Fibroblast of skin of scalp (primary cell): Measurements from ENCODE around the gene EEF1G.

Source experiments
- DNase-seq: peaks from one replicate; pipeline ENCODE4 v3.0.0-alpha.2; 2013

EEF1G gene

DNA sequence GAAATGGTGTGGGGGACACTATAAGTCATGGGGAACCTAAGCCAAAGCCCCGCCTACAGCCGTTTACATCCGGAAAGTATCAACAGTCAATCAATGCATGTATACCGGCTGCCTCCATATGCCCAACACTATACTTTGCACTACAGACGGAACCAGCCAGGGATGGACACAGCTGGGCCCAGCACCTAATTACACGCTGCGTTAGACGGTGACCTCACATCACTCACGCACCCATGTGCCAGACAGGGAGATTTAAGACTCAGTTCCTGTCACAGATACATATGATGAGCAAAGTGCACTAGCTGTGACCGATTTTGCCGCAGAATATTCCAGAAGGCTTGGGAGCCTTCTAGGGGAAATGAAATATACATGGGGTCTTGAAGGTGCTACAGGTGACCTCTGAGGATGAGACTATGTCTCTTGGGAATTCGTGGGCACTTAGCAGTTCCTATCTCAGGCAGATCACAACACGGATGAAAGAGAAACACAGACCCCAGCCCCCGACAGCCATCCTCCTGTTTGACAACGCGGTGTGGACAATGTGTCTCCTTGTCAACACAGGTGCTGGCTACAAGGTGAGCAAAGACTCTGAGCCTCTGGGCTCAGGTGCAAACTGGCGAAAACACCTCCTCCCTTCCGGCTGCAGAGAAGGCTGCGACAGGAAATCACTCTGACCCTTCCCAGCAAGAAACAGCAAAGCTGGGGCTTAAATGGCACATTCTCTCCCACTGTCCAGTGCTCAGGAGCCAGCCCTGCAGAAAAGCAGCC lies 35.0 kb downstream of the EEF1G start:
- DNase-seq = no peak

DNA sequence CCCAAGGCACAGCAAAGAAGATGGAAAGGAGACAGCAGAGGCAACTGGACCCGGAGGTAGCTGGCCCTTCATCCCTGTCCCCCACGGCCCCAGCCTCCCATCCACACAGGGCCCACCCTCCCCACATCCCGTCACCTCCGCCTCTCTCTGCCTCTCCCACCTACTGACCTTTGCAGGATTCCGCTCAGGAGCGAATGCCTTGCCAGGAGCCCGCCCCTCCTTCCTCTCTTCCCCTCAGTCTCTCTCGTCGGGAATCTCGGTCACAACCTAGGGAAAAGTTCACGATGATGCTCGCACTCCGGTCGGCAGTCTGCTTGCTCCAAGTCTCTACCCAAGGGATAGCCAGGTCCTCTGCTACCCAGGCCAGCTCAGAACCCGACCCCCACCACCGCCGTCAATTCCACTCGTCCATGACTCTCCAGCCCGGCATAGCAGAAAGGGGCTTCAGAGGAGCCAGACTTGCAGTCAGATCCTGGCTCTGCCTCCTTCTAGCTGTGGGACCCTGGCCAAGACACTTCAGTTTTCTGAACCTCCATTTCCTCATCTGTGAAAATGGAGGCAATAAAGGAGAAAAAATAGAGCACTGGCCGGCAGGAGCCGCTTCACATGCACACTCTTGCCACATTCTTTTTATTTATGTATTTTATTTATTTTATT lies 37.3 kb downstream of the EEF1G start:
- DNase-seq = no peak

DNA sequence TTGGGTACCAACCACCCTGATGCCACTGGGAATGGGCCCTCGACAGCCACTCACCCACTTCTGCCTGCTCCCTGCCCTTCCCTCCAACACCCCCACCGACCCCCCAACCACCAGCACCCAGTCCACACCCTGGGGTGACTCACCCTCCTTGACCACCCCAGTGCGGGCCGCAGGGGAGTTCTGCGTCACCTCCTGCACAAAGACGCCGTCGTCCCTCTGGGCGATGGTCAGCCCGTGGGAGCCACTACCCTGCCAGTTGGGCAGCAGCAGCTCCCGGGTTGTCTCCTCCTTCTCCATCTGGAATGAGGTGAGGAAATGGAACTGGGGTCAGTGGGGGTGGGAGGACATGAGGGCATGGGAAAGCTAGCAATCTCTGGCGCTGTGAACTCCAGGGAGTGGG lies 37.9 kb downstream of the EEF1G start:
- no peak for DNase-seq

DNA sequence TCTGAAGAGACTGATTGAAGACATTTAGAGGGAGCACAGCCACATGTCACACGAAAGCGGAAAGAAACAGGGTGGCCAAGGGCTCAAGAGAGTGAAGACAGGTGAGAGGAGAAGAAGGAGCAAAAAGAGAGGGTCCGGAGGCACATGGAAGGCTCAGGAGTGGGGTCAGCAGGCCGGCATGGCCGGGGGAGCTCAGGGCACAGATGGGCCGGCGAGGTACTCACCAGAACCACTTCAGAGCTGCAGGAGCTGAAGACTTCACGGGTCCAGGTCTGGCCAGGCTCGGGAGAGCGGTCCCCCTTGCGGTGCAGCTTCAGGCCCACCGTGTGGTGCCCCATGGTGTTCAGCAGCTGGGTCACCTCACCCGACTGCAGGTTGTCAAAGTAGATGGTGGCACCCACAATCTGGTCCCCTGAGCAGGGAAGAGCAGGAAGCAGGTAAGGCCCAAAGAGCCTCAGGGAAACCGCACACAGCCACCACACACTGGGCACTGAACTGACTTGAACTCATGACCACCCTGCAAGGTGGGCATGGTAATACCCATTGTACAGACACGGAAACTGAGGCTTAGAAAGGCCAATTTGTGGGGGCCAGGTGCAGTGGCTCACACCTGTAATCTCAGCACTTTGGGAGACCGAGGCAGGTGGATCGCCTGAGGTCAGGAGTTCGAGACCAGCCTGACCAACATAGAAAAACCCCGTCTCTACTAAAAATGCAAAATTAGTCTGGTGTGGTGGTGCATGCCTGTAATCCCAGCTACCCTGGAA lies 38.7 kb downstream of the EEF1G start:
- no peak for DNase-seq

DNA sequence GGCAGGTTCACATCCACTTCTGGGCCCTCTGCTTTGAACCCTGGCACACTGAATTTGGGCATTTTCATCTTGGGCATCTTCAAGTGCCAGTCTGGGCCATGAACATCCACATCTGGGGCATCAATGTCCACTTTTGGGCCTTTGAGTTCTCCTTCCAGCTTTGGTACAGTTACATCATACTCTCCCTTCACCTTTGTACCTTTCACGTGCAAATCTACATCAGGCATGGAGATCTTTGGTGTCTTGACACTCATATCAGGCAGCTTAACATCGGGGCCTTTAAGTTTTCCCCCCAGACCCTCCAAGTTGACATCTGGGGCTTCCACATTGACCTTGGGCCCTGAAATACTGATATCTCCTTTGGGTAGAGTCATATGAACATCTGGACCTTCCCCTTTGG lies 41.6 kb downstream of the EEF1G start:
- DNase-seq = no peak

DNA sequence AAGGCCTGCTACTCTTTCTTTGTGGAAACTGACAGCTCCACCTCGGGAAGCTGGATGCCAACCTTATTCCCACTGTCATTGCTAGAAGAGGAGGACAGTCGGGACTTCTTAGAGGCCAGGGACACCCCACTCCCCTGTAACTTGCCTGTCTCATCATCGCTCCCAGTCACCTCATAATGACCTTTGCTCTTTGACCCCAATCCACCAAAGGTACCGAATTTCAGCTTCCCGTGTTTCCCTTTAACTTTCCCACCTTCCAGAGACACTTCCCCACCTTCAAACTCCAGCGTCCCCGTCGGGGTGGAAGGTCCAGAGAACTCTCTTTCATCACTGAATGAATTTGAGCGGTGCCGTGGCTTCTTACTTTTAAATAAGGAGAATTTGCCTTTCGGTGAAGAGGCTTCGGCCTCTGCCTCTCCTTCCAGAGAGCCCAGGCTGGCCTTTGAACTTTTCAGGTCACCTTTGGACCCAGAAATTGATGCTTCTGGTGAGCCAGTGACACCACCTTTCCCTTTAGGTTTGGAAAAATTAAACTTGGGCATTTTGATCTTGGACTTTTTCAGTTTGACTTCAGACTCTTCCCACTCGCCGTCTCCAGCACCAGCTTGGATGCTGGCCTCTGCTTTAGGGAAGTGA lies 56.8 kb downstream of the EEF1G start:
- no peak for DNase-seq

DNA sequence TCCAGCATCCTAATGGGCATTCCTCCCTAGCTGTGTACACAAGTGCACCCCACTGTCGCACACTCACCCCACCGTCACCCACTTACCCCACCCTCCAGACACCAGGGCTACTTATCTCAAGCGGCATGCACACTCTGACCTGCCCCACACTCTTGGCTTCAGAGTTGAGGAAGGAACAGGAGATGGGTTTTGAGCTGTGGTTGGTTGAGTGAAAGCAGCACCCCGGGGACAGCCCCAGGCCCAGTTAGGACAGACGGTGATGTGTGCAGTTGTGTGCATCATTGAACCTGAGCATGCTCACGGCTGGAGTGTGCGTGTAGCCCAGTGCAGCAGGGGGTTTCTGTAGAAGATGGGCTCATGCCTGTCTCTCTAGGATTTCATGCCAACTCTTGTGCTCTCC lies 59.5 kb downstream of the EEF1G start:
- no peak for DNase-seq

DNA sequence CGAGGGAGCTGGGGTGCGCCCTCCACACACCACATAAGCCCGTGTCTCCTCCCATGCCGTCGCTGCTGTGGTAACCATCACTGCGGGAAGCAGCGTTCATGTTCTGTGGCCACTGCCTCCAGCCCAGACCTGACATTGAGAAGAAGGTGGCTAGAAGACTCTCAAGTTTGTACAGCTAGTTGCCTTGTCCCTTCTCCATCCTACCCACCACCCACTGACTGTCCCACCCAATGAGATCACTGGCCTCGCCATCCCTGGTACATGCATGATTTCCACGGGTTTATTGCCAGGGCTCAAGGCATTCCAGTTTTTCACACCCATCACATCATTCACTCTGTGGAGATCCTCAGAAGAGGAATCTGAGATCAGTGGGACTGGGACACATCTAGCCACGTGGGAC lies 60.1 kb downstream of the EEF1G start:
- DNase-seq = no peak

DNA sequence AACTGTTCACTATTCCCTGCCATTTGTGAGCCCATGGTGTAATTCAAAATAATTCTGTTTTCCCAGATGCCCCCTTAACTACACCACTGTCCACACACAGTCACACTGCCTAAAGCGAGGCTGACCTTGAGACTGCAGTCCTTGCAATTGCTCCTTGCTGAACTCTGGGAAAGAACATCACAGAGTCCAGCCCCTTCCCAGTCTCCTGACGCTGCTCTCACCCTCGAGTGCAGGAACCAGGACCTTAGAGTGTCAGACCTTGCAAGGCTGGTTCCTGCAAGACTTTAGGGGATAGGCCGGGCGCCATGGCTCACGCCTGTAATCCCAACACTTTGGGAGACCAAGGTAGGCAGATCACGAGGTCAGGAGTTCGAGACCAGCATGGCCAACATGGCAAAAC lies 60.7 kb downstream of the EEF1G start:
- DNase-seq = no peak
